22Rv1 (cell line): ENCODE results near the gene TMEM176A.

Experiments used
- CTCF ChIP-seq: fragments of 450-650 bp; IDR thresholded peaks from 2 replicates; pipeline ENCODE4 v1.5.1; 2017; ENCODE audit warnings: mild to moderate bottlenecking
- ZFX ChIP-seq: fragments of 450-650 bp; IDR thresholded peaks from 2 replicates; pipeline ENCODE4 v1.6.1; 2017; ENCODE audit warnings: antibody characterized with exemption, borderline replicate concordance

DNA sequence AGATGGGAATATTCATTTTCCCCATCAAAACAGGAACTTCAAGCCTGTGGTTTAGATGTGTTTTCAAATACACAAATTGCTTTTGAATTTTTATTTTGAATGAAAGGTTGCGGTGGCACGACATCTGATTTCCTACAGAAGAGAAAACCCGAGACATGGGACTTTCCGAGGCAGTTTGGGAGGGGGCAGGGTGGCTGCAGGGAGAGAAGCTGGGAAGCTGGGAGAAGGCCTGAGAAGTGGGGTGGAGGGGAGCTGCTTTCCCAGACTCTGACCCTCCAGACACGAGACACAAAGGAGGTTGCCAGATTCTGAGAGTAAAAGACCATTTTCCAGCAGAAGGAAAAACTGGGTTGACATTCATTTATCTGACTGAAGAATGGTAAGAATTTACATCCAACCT is 19.6 kb downstream of the TMEM176A start:
- TF ChIP-seq CTCF, result no peak
- TF ChIP-seq ZFX, result no peak
